GM12878 (cell line): ENCODE results near the gene HSF2BP. TPM values are rescaled to one million over a fixed set of nuclear protein-coding genes. Genes with fewer than 3 reads are reported as not detected.

Experiments used
- ATAC-seq: fragments of 200-7000 bp; cut with Tn5 transposase; 3 replicates; pipeline ENCODE4 v1.9.1; 2020; ENCODE audit warnings: mild to moderate bottlenecking, moderate library complexity
- BruUV-seq: library from RNA; stranded (reverse); fragments of 400-500 nt; replicated peaks from 2 replicates; lab custom pipeline; 2021; lab: Mats Ljungman, UMichigan
- CTCF ChIA-PET: fragments of 300-600 bp; sonication (Branson Sonifier 250); formaldehyde crosslinking; extraction: SDS; loops from one replicate; lab custom pipeline; 2021; ENCODE audit warnings: inconsistent platforms; lab: Yijun Ruan, JAX
- POLR2A ChIA-PET: fragments of 350-600 bp; formaldehyde crosslinking; extraction: SDS; loops from one replicate; lab custom pipeline; 2021; ENCODE audit warnings: inconsistent platforms; lab: Charles Lee
- RAD21 ChIA-PET: fragments of 300-600 bp; sonication (Branson Sonifier 250); formaldehyde crosslinking; loops from one replicate; lab custom pipeline; 2023; ENCODE audit warnings: antibody characterized with exemption; ENCODE audit not compliant: unreplicated experiment; lab: Charles Lee
- SMC1A ChIA-PET: fragments of 300-600 bp; sonication (Branson Sonifier 250); formaldehyde crosslinking; loops from one replicate; lab custom pipeline; 2023; ENCODE audit not compliant: unreplicated experiment, uncharacterized antibody; lab: Charles Lee
- DNase-seq: peaks from one replicate; pipeline ENCODE4 v3.0.0-alpha.2; 2011; ENCODE audit warnings: low read depth, low spot score
- FAIRE-seq: peaks from 3 replicates; lab custom pipeline; 2011; peaks lifted over from hg19 to GRCh38; lab: Jason Lieb, UNC
- H2AFZ ChIP-seq: 2 replicates; pipeline ENCODE4 v1.6.0; 2011; ENCODE audit warnings: low read depth, low read length, control low read depth; ENCODE audit not compliant: control insufficient read depth
- H3K27ac ChIP-seq: 2 replicates; pipeline ENCODE4 v1.5.1; 2011; ENCODE audit warnings: control low read depth; ENCODE audit not compliant: control insufficient read depth, insufficient read depth
- H3K27me3 ChIP-seq, 2 experiments: replicated peaks in 1 of 2; 2 replicates each; pipeline versions ENCODE4 v1.6.0 to v1.6.1; 2011; ENCODE audit warnings: low read length in 1 of 2; ENCODE audit not compliant: control insufficient read depth in 2 of 2, insufficient read depth in 2 of 2
- H3K36me3 ChIP-seq, 2 experiments: 2 replicates each; pipeline ENCODE4 v1.5.1; 2011; ENCODE audit warnings: low read length in 1 of 2; ENCODE audit not compliant: control insufficient read depth in 2 of 2, insufficient read depth in 2 of 2
- H3K4me1 ChIP-seq: 2 replicates; pipeline ENCODE4 v1.6.1; 2011; ENCODE audit warnings: mild to moderate bottlenecking, low read length, moderate library complexity, mixed read lengths; ENCODE audit not compliant: control insufficient read depth, insufficient read depth
- H3K4me2 ChIP-seq: 2 replicates; pipeline ENCODE4 v1.6.0; 2011; ENCODE audit warnings: control low read depth; ENCODE audit not compliant: control insufficient read depth, insufficient read depth
- H3K4me3 ChIP-seq: fragments of 200-600 bp; sonication (generic); 2 replicates; pipeline ENCODE4 v1.5.1; 2016
- H3K79me2 ChIP-seq: 2 replicates; pipeline ENCODE4 v1.6.0; 2011; ENCODE audit warnings: low read length; ENCODE audit not compliant: control insufficient read depth, insufficient read depth
- H3K9ac ChIP-seq: 2 replicates; pipeline ENCODE4 v1.8.0; 2011; ENCODE audit warnings: low read length, control low read depth, mixed read lengths; ENCODE audit not compliant: control insufficient read depth, insufficient read depth
- H3K9me3 ChIP-seq: replicated peaks from 3 replicates; pipeline ENCODE4 v1.5.1; 2011; ENCODE audit warnings: mild to moderate bottlenecking, low read length; ENCODE audit not compliant: control insufficient read depth, insufficient read depth
- H4K20me1 ChIP-seq: 2 replicates; pipeline ENCODE4 v1.6.0; 2011; ENCODE audit not compliant: control insufficient read depth, insufficient read depth
- BMI1 ChIP-seq: fragments of 450-650 bp; IDR thresholded peaks from 2 replicates; pipeline ENCODE4 v1.6.1; 2016; ENCODE audit warnings: mild to moderate bottlenecking, moderate library complexity, borderline replicate concordance
- EP300 ChIP-seq, 2 experiments: fragments of 150-350 bp in 1 of 2; IDR thresholded peaks; 2 replicates each; pipeline ENCODE4 v1.6.1; 2011 to 2012; ENCODE audit warnings: low read depth in 2 of 2, low read length in 2 of 2, borderline replicate concordance in 1 of 2, improper control_type of control experiment in 1 of 2, inconsistent platforms in 1 of 2; ENCODE audit not compliant: control insufficient read depth in 1 of 2
- FOXM1 ChIP-seq: IDR thresholded peaks from 2 replicates; pipeline ENCODE4 v1.6.1; 2012; ENCODE audit warnings: low read depth, mild to moderate bottlenecking, inconsistent platforms, low read length, moderate library complexity
- GABPA ChIP-seq: IDR thresholded peaks from 2 replicates; pipeline ENCODE4 v1.6.1; 2014; ENCODE audit warnings: antibody characterized with exemption, low read depth, mild to moderate bottlenecking, inconsistent platforms
- MXI1 ChIP-seq: fragments of 150-350 bp; IDR thresholded peaks from 2 replicates; pipeline ENCODE4 v1.6.1; 2011; ENCODE audit warnings: low read depth, mild to moderate bottlenecking, inconsistent platforms, low read length, improper control_type of control experiment
- RBBP5 ChIP-seq: fragments of 200-600 bp; sonication (generic); conservative IDR thresholded peaks from 2 replicates; pipeline ENCODE4 v1.6.1; 2016
- RELA ChIP-seq: fragments of 450-650 bp; IDR thresholded peaks from 2 replicates; pipeline ENCODE4 v1.8.0; 2014; ENCODE audit warnings: borderline replicate concordance; ENCODE audit not compliant: partially characterized antibody
- TBL1XR1 ChIP-seq: IDR thresholded peaks from 2 replicates; pipeline ENCODE4 v1.6.1; 2012; ENCODE audit warnings: low read depth, low read length, improper control_type of control experiment
- YBX1 ChIP-seq: fragments of 450-650 bp; IDR thresholded peaks from 2 replicates; pipeline ENCODE4 v1.6.1; 2016; ENCODE audit warnings: antibody characterized with exemption
- WGBS: methylation state at CpG from one replicate; pipeline ENCODE4 v1.1.6; 2016; ENCODE audit warnings: low lambda C conversion rate; ENCODE audit not compliant: insufficient replicate concordance, insufficient coverage; ENCODE audit errors: missing lambda C conversion rate; 5-methylcytosine and 5-hydroxymethylcytosine counted together
- in situ Hi-C: fragments of 300-500 bp; cut with MboI; formaldehyde crosslinking; loops from 9 replicates; pipeline ENCODE4 v1.14.3; 2018; ENCODE audit warnings: mixed read lengths
- intact Hi-C: fragments of 100-400 bp; cut with micrococcal nuclease; formaldehyde crosslinking; loops from one replicate; pipeline ENCODE4 v1.14.2; 2022; ENCODE audit not compliant: unreplicated experiment
- polyA plus RNA-seq, 11 experiments: library from polyadenylated mRNA; depleted of rRNA in 4 of 11; unstranded in 6 of 11; stranded (reverse) in 5 of 11; fragments of >200 nt; fragmentation: Nextera tagmentation in 4 of 11; fragmentation: Illumina TruSeq in 1 of 11; extraction: Ambion mirVana in 4 of 11; extraction: Trizol in 1 of 11; gene quantifications; 1 replicate in 1 of 11; 2 replicates in 10 of 11; pipeline versions ENCODE4 v1.2.1 to v1.2.3, GENCODE V29; 2011 to 2016; ENCODE audit warnings: inconsistent platforms in 2 of 11, missing spikeins in 2 of 11, low read depth in 1 of 11
- total RNA-seq, 4 experiments: library from RNA; depleted of rRNA in 3 of 4; stranded (reverse); fragments of >200 nt in 3 of 4; fragmentation: Illumina TruSeq in 1 of 4; extraction: Trizol in 1 of 4; gene quantifications; 2 replicates each; pipeline versions ENCODE4 v1.2.1 to v1.2.3, GENCODE V29; 2013 to 2021
- TF ChIP-seq, protein P1 (sequence below): fragments of 450-650 bp; IDR thresholded peaks from 2 replicates; pipeline ENCODE4 v1.6.1; 2014; ENCODE audit warnings: mild to moderate bottlenecking
- TF ChIP-seq, protein P2 (sequence below): fragments of 450-650 bp; IDR thresholded peaks from 2 replicates; pipeline ENCODE4 v1.6.1; 2016; ENCODE audit warnings: mild to moderate bottlenecking, moderate library complexity, borderline replicate concordance

The HSF2BP gene
- total and polyA plus RNA-seq, 10 of the 15 experiments (the other 5 are each of a cell fraction or from before 2014, with no cell fraction given), result 0.07 to 0.81 (median 0.35) TPM

GRCh38 chr21:43634618-43635017 is 24.7 kb downstream of the HSF2BP start:
- no peak for DNase-seq
- Histone ChIP-seq H3K4me3 (no peak overlapping the region), H3K36me3 (no peaks in the 10 kb centered on the region), H3K27me3 (no peaks in the 10 kb centered on the region; a peak in 1 of 4 replicates), H3K9ac (no peak overlapping the region), H3K79me2 (no peaks in the 10 kb centered on the region), H3K4me2 (no peak overlapping the region), H2AFZ (no peak overlapping the region), H3K27ac (no peak overlapping the region), H3K9me3 (no peaks in the 10 kb centered on the region), H4K20me1 (no peaks in the 10 kb centered on the region), H3K4me1 (no peaks in the 10 kb centered on the region)
- ChIA-PET RAD21 (no interaction called here), CTCF (no interaction called here), POLR2A (no interaction called here), SMC1A (interaction anchor here (0.9 to 1.1 kb wide), 2 partner anchors 9 to 23 kb away, joined by 3 read pairs; no protein-coding TSS in a partner anchor)
- WGBS, result 48% methylated on average over 5 of the region's 5 CpGs
- no peak for TF ChIP-seq MXI1
- no peak for TF ChIP-seq RELA
- TF ChIP-seq TBL1XR1, result no peak
- no TSS peak for BruUV-seq
- ATAC-seq, result no peak
- FAIRE-seq, result no peak
- in situ Hi-C loops (no loop called here), intact Hi-C loops (no loop called here)

- Histone ChIP-seq H4K20me1 (no peaks in the 10 kb centered on the region), H3K4me2 (no peak overlapping the region), H3K27me3 (no peaks in the 10 kb centered on the region; a peak in 1 of 4 replicates), H2AFZ (no peak overlapping the region), H3K9me3 (peaks cover 5% of the 10 kb centered on the region; the same call in 1 of the 3 replicates), H3K79me2 (no peaks in the 10 kb centered on the region), H3K36me3 (no peaks in the 10 kb centered on the region), H3K4me1 (no peaks in the 10 kb centered on the region), H3K27ac (no peak overlapping the region), H3K9ac (no peak overlapping the region), H3K4me3 (no peak overlapping the region)
- WGBS, result 48% methylated on average over 5 of the region's 5 CpGs
- ChIA-PET POLR2A (no interaction called here), RAD21 (no interaction called here), SMC1A (no interaction called here), CTCF (no interaction called here)
- BruUV-seq, result no TSS peak
- DNase-seq (no peak), ATAC-seq (no peak), FAIRE-seq (no peak)
- in situ Hi-C loops, result no loop called here
- intact Hi-C loops, result no loop called here
- TF ChIP-seq FOXM1 (no peak), GABPA (no peak), YBX1 (no peak), BMI1 (no peak), RBBP5 (no peak), EP300 (IDR thresholded peaks at IDR 0.05; ENCODE audit: borderline replicate concordance in 1 of 2, control insufficient read depth in 1 of 2, low read depth in 2 of 2, low read length in 2 of 2) (no peak)
- TF ChIP-seq, protein P1, sequence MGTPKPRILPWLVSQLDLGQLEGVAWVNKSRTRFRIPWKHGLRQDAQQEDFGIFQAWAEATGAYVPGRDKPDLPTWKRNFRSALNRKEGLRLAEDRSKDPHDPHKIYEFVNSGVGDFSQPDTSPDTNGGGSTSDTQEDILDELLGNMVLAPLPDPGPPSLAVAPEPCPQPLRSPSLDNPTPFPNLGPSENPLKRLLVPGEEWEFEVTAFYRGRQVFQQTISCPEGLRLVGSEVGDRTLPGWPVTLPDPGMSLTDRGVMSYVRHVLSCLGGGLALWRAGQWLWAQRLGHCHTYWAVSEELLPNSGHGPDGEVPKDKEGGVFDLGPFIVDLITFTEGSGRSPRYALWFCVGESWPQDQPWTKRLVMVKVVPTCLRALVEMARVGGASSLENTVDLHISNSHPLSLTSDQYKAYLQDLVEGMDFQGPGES, result no peak
- TF ChIP-seq, protein P2, sequence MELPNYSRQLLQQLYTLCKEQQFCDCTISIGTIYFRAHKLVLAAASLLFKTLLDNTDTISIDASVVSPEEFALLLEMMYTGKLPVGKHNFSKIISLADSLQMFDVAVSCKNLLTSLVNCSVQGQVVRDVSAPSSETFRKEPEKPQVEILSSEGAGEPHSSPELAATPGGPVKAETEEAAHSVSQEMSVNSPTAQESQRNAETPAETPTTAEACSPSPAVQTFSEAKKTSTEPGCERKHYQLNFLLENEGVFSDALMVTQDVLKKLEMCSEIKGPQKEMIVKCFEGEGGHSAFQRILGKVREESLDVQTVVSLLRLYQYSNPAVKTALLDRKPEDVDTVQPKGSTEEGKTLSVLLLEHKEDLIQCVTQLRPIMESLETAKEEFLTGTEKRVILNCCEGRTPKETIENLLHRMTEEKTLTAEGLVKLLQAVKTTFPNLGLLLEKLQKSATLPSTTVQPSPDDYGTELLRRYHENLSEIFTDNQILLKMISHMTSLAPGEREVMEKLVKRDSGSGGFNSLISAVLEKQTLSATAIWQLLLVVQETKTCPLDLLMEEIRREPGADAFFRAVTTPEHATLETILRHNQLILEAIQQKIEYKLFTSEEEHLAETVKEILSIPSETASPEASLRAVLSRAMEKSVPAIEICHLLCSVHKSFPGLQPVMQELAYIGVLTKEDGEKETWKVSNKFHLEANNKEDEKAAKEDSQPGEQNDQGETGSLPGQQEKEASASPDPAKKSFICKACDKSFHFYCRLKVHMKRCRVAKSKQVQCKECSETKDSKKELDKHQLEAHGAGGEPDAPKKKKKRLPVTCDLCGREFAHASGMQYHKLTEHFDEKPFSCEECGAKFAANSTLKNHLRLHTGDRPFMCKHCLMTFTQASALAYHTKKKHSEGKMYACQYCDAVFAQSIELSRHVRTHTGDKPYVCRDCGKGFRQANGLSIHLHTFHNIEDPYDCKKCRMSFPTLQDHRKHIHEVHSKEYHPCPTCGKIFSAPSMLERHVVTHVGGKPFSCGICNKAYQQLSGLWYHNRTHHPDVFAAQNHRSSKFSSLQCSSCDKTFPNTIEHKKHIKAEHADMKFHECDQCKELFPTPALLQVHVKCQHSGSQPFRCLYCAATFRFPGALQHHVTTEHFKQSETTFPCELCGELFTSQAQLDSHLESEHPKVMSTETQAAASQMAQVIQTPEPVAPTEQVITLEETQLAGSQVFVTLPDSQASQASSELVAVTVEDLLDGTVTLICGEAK, result no peak
Observed at GRCh38 chr21:43632373-43632905, 26.8 kb downstream of the HSF2BP start.
